ENCODE results near the gene C17orf107.

GRCh38 chr17:4856937-4857314, 42.4 kb upstream of the C17orf107 start:
- TF ChIP-seq CTCF (IDR thresholded peaks at IDR 0.05; ENCODE audit: insufficient read depth, low read length): no peak
- TF ChIP-seq POLR2AphosphoS5 (IDR thresholded peaks at IDR 0.05; ENCODE audit: low read depth): no peak
- no peak for TF ChIP-seq REST (IDR thresholded peaks at IDR 0.05; ENCODE audit: insufficient replicate concordance, low read depth)
- no peak for TF ChIP-seq SPI1 (IDR thresholded peaks at IDR 0.05; ENCODE audit: borderline replicate concordance, low read depth)

All from HL-60 (cell line).